HT-29 (cell line): Measurements from ENCODE around the gene GLDN. TPM values are rescaled to one million over a fixed set of nuclear protein-coding genes. Genes with fewer than 3 reads are reported as not detected.
A peak's percentile ranks its signal among the peaks of the same experiment; 100 is the strongest.

Experiments used
- DNase-seq: peaks from one replicate; pipeline ENCODE4 v3.0.0-alpha.2; 2015; ENCODE audit warnings: low spot score
- total RNA-seq: library from RNA; depleted of rRNA; stranded (reverse); fragments of >200 nt; shearing (Covaris generic); gene quantifications from 2 replicates; pipeline ENCODE4 v1.2.3, GENCODE V29; 2014

The GLDN gene
- total RNA-seq, 1 experiment from 2014 or later = 0.97 TPM

GRCh38 chr15:51356147-51356546, 14.7 kb downstream of the GLDN start:
- no peak for DNase-seq

GRCh38 chr15:51356983-51357382, 15.5 kb downstream of the GLDN start:
- no peak for DNase-seq

- no peak for DNase-seq
Observed at GRCh38 chr15:51359981-51360380, 18.5 kb downstream of the GLDN start.

- DNase-seq = no peak
Observed at GRCh38 chr15:51363383-51363782, 21.9 kb downstream of the GLDN start.

- no peak for DNase-seq
Observed at GRCh38 chr15:51365417-51365816, 24.0 kb downstream of the GLDN start.

GRCh38 chr15:51366071-51366470, 24.6 kb downstream of the GLDN start:
- DNase-seq = no peak

- peak; percentile 95 for DNase-seq
Observed at GRCh38 chr15:51366920-51367319, 25.5 kb downstream of the GLDN start.

- DNase-seq = peak; percentile 95
Observed at GRCh38 chr15:51367322-51367976, 26.0 kb downstream of the GLDN start.

GRCh38 chr15:51368307-51368706, 26.9 kb downstream of the GLDN start:
- no peak for DNase-seq

GRCh38 chr15:51368751-51369450, 27.4 kb downstream of the GLDN start:
- peak; percentile 45 for DNase-seq

- peak; percentile 26 for DNase-seq
Observed at GRCh38 chr15:51369451-51369761, 28.0 kb downstream of the GLDN start.

GRCh38 chr15:51371266-51371665, 29.8 kb downstream of the GLDN start:
- no peak for DNase-seq

- DNase-seq = no peak
Observed at GRCh38 chr15:51374131-51374530, 32.7 kb downstream of the GLDN start.

- DNase-seq = no peak
Observed at GRCh38 chr15:51375966-51376640, 34.6 kb downstream of the GLDN start.

GRCh38 chr15:51377038-51377786, 35.8 kb downstream of the GLDN start:
- no peak for DNase-seq

- DNase-seq = no peak
Observed at GRCh38 chr15:51378406-51378805, 37.0 kb downstream of the GLDN start.

GRCh38 chr15:51379390-51379789, 37.9 kb downstream of the GLDN start:
- no peak for DNase-seq

GRCh38 chr15:51380999-51381806, 39.7 kb downstream of the GLDN start:
- peak; percentile 96 for DNase-seq

GRCh38 chr15:51382787-51383186, 41.3 kb downstream of the GLDN start:
- DNase-seq = peak; percentile 69

- no peak for DNase-seq
Observed at GRCh38 chr15:51386029-51386428, 44.6 kb downstream of the GLDN start.

- DNase-seq = no peak
Observed at GRCh38 chr15:51386486-51386885, 45.0 kb downstream of the GLDN start.
